D721Med (cell line): ENCODE measurements around the gene COPRS.

Experiments used
- DNase-seq: peaks from one replicate; pipeline ENCODE4 v3.0.0; 2011; ENCODE audit warnings: low spot score; ENCODE audit not compliant: insufficient read length
- FAIRE-seq: peaks from 2 replicates; lab custom pipeline; 2011; peaks lifted over from hg19 to GRCh38; lab: Jason Lieb, UNC
- CTCF ChIP-seq: IDR thresholded peaks from 2 replicates; pipeline ENCODE4 v1.5.1; 2012; ENCODE audit warnings: mild to moderate bottlenecking, control low read depth; ENCODE audit not compliant: insufficient read depth; ENCODE audit errors: missing control alignments

COPRS gene

GRCh38 chr17:31808521-31809050 is 50.5 kb downstream of the COPRS start:
- FAIRE-seq = no peak

GRCh38 chr17:31807846-31808245 is 51.2 kb downstream of the COPRS start:
- TF ChIP-seq CTCF = no peak
- DNase-seq = no peak

More at GRCh38 chr17:31808521-31809050, 50.5 kb downstream of the COPRS start:
- no peak for DNase-seq
- no peak for TF ChIP-seq CTCF

GRCh38 chr17:31806921-31807320 is 52.1 kb downstream of the COPRS start:
- DNase-seq (no peak), FAIRE-seq (no peak)
- no peak for TF ChIP-seq CTCF

More at GRCh38 chr17:31807846-31808245, 51.2 kb downstream of the COPRS start:
- no peak for FAIRE-seq

- DNase-seq (no peak), FAIRE-seq (no peak)
- no peak for TF ChIP-seq CTCF
Observed at GRCh38 chr17:31803494-31804213, 55.4 kb downstream of the COPRS start.

- no peak for TF ChIP-seq CTCF
- no peak for FAIRE-seq
- DNase-seq = no peak
Observed at GRCh38 chr17:31802502-31802901, 56.5 kb downstream of the COPRS start.
